GM12873 (cell line): ENCODE results near the gene CEBPB.

ENCODE experiments used
- CTCF ChIP-seq: IDR thresholded peaks from 2 replicates; pipeline ENCODE4 v1.5.1; 2012; ENCODE audit warnings: low read depth, mild to moderate bottlenecking, moderate library complexity, low read length, control low read depth; ENCODE audit not compliant: insufficient read depth; ENCODE audit errors: missing control alignments

Gene CEBPB

GRCh38 chr20:50188287-50188688 is 2.3 kb upstream of the CEBPB start:
- no peak for TF ChIP-seq CTCF

DNA sequence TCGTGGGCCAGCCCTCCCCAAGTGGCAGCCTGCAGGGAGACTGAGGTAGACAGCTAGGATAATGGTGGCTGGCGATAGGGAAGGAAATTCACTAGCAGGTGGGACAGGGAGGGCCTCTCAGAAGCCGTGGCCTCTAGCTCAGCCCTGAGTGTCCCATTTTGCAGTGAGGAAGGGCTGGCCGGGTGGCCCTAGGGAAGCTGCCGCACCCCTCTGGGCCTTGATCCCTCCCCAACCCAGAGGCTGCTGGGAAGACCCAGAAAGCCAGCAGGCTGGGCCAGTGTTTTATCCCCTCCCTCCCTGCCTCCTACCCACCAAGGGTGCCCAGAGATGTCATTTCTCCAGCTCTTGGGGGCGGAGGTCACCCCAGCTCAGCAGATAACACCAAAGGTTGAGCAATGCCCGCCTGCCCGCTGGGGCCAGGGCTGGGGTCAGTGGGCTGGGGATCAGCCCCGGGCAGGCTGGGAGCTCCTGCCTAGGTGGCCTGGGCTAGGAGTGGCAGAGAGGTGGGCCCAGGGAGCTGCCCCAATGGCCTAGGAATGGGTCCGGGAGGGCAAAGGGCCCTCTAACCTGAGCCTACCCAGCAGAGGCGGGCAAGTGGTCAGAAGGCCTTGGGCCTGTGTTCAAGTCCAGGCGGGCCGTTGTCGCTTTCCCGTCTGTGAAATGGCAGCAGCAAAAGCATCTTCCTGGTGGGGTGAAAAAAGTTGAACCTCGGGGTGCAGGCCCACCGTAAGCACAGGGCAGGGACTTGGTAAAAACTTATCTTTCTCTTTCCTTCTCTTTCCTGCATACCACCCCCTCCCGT is 1.6 kb upstream of the CEBPB start:
- TF ChIP-seq CTCF, result no peak

DNA sequence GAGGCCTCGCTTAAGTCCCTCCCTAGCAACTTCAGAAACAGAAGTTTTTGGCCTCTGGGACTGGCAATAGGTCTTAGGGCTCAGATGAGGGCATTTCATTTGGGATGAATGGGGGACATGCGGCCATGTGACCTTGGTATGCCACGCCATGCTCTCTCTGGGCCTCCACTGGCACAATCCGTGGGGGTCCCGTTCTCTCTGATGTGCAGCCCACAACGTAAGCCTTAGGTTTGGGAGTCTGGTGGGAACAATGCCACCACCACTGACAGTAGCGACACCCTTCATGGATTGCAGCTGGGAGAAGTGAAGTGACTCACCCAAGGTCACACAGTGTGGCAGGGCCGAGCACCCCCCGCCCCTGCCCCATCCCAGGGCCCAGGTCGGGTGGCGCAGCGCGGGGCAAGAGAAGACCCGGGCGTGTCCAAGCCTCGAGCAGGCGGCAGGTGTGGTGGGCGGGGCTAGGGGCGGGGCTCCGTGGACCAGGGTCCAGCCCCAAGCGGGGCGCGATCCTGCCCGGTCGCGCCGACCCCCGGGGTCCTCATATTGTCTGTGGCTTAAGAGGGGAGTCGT is 864 bp upstream of the CEBPB start:
- no peak for TF ChIP-seq CTCF

- no peak for TF ChIP-seq CTCF
These were observed 474 bp downstream of the CEBPB start for GRCh38 chr20:50191065-50191543.

GRCh38 chr20:50191544-50192363 is 1.1 kb downstream of the CEBPB start:
- peak; percentile 46 for TF ChIP-seq CTCF

DNA sequence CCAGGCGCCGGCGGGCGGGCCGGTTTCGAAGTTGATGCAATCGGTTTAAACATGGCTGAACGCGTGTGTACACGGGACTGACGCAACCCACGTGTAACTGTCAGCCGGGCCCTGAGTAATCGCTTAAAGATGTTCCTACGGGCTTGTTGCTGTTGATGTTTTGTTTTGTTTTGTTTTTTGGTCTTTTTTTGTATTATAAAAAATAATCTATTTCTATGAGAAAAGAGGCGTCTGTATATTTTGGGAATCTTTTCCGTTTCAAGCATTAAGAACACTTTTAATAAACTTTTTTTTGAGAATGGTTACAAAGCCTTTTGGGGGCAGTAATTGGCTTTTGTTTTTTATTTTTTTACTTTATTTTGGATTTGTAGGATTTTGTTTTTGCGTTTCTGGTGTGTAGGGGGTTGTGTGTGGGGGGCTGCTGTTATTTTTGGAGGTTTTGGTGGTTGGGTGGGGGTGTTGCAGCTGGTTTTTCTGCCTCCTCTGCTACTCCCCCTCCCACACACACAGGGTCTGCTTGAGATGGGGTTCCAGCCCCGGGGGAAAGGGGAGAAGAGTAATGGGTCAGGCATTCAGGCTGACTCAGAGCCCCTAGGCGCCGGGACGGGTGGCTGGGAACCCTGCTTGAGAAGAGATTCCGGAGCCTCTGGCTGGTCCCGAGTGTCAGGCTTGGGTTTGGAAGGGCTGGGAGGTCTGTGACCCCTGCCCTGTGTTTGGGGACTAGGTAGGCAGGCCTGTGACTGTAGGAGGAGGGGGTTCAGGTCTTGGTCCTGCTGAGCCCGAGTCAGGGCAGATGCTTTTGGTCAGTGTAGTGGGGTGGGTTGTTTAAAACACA is 2.0 kb downstream of the CEBPB start:
- TF ChIP-seq CTCF, result no peak
